Skeletal muscle satellite cell (primary cell): ENCODE data around the gene DENND11.

Experiments used
- H3K27me3 ChIP-seq: 2 replicates; pipeline ENCODE4 v1.7.0; 2013; ENCODE audit warnings: low read length; ENCODE audit not compliant: control insufficient read depth, insufficient read depth
- H3K36me3 ChIP-seq: 2 replicates; pipeline ENCODE4 v1.7.0; 2013; ENCODE audit warnings: mild to moderate bottlenecking, control low read depth, low read length; ENCODE audit not compliant: insufficient read depth
- H3K4me1 ChIP-seq: 2 replicates; pipeline ENCODE4 v1.7.0; 2013; ENCODE audit warnings: low read length; ENCODE audit not compliant: control insufficient read depth, insufficient read depth
- H3K4me2 ChIP-seq: 2 replicates; pipeline ENCODE4 v1.7.0; 2013; ENCODE audit warnings: mild to moderate bottlenecking, low read length
- H3K4me3 ChIP-seq: 2 replicates; pipeline ENCODE4 v1.7.0; 2013; ENCODE audit warnings: low read length
- H3K9ac ChIP-seq: 2 replicates; pipeline ENCODE4 v1.7.0; 2013; ENCODE audit warnings: mild to moderate bottlenecking, low read depth, low read length, moderate library complexity
- H3K9me3 ChIP-seq: replicated peaks from 2 replicates; pipeline ENCODE4 v1.7.0; 2013; ENCODE audit warnings: mild to moderate bottlenecking, control low read depth, low read length

DENND11 gene

GRCh38 chr7:141722529-141722928, 20.6 kb upstream of the DENND11 start:
- Histone ChIP-seq H3K36me3 (no peaks in the 10 kb centered on the region), H3K4me3 (no peak overlapping the region), H3K4me1 (no peaks in the 10 kb centered on the region), H3K9ac (no peak overlapping the region), H3K27me3 (no peaks in the 10 kb centered on the region), H3K4me2 (no peak overlapping the region), H3K9me3 (no peaks in the 10 kb centered on the region)

GRCh38 chr7:141717450-141717849, 15.5 kb upstream of the DENND11 start:
- H3K4me3 ChIP-seq: no peak overlapping the region
- no peaks in the 10 kb centered on the region for H3K4me1 ChIP-seq
- H3K9me3 ChIP-seq: no peaks in the 10 kb centered on the region
- H3K36me3 ChIP-seq: no peaks in the 10 kb centered on the region
- H3K9ac ChIP-seq: no peak overlapping the region
- H3K27me3 ChIP-seq: peaks cover 4% of the 10 kb centered on the region
- no peak overlapping the region for H3K4me2 ChIP-seq

- H3K27me3 ChIP-seq: peaks cover 4% of the 10 kb centered on the region
- no peaks in the 10 kb centered on the region for H3K9me3 ChIP-seq
- no peak overlapping the region for H3K4me3 ChIP-seq
- H3K9ac ChIP-seq: no peak overlapping the region
- H3K36me3 ChIP-seq: no peaks in the 10 kb centered on the region
- H3K4me2 ChIP-seq: no peak overlapping the region
- H3K4me1 ChIP-seq: no peaks in the 10 kb centered on the region
These were observed 14.1 kb upstream of the DENND11 start for GRCh38 chr7:141715794-141716689.

- H3K4me3 ChIP-seq: no peak overlapping the region
These were observed 13.1 kb upstream of the DENND11 start for GRCh38 chr7:141715018-141715417.

GRCh38 chr7:141714571-141714970, 12.6 kb upstream of the DENND11 start:
- no peak overlapping the region for H3K4me2 ChIP-seq
- no peaks in the 10 kb centered on the region for H3K9me3 ChIP-seq
- H3K4me1 ChIP-seq: no peaks in the 10 kb centered on the region
- no peak overlapping the region for H3K4me3 ChIP-seq
- H3K36me3 ChIP-seq: no peaks in the 10 kb centered on the region
- peaks cover 4% of the 10 kb centered on the region for H3K27me3 ChIP-seq
- no peak overlapping the region for H3K9ac ChIP-seq

More at GRCh38 chr7:141715018-141715417, 13.1 kb upstream of the DENND11 start:
- peaks cover 4% of the 10 kb centered on the region for H3K27me3 ChIP-seq
- no peaks in the 10 kb centered on the region for H3K36me3 ChIP-seq
- H3K9ac ChIP-seq: no peak overlapping the region
- H3K4me1 ChIP-seq: no peaks in the 10 kb centered on the region
- no peak overlapping the region for H3K4me2 ChIP-seq
- no peaks in the 10 kb centered on the region for H3K9me3 ChIP-seq

- Histone ChIP-seq H3K27me3 (peaks cover 4% of the 10 kb centered on the region), H3K9me3 (no peaks in the 10 kb centered on the region), H3K36me3 (no peaks in the 10 kb centered on the region), H3K4me1 (no peaks in the 10 kb centered on the region), H3K9ac (no peak overlapping the region), H3K4me2 (no peak overlapping the region), H3K4me3 (no peak overlapping the region)
These were observed 11.9 kb upstream of the DENND11 start for GRCh38 chr7:141713890-141714289.

- H3K9ac ChIP-seq: no peak overlapping the region
- H3K4me2 ChIP-seq: no peak overlapping the region
- H3K4me3 ChIP-seq: no peak overlapping the region
- no peaks in the 10 kb centered on the region for H3K36me3 ChIP-seq
- no peaks in the 10 kb centered on the region for H3K4me1 ChIP-seq
- no peaks in the 10 kb centered on the region for H3K9me3 ChIP-seq
- peaks cover 4% of the 10 kb centered on the region for H3K27me3 ChIP-seq
These were observed 10.8 kb upstream of the DENND11 start for GRCh38 chr7:141712603-141713255.

GRCh38 chr7:141710301-141710700, 8.3 kb upstream of the DENND11 start:
- Histone ChIP-seq H3K27me3 (no peaks in the 10 kb centered on the region), H3K4me2 (no peak overlapping the region), H3K36me3 (no peaks in the 10 kb centered on the region), H3K9ac (no peak overlapping the region), H3K4me3 (no peak overlapping the region), H3K9me3 (no peaks in the 10 kb centered on the region), H3K4me1 (peaks cover 2% of the 10 kb centered on the region)

- Histone ChIP-seq H3K36me3 (no peaks in the 10 kb centered on the region), H3K9me3 (no peaks in the 10 kb centered on the region), H3K4me2 (no peak overlapping the region)
These were observed 7.8 kb upstream of the DENND11 start for GRCh38 chr7:141709749-141710148.

GRCh38 chr7:141709318-141709717, 7.4 kb upstream of the DENND11 start:
- Histone ChIP-seq H3K4me2 (no peak overlapping the region), H3K9me3 (no peaks in the 10 kb centered on the region), H3K36me3 (no peaks in the 10 kb centered on the region), H3K27me3 (no peaks in the 10 kb centered on the region), H3K4me1 (peaks cover 12% of the 10 kb centered on the region), H3K4me3 (no peak overlapping the region), H3K9ac (no peak overlapping the region)

More at GRCh38 chr7:141709749-141710148, 7.8 kb upstream of the DENND11 start:
- Histone ChIP-seq H3K4me3 (no peak overlapping the region), H3K27me3 (no peaks in the 10 kb centered on the region), H3K9ac (no peak overlapping the region), H3K4me1 (peaks cover 7% of the 10 kb centered on the region)

GRCh38 chr7:141708351-141708750, 6.4 kb upstream of the DENND11 start, which contains the start of gene WEE2:
Gene WEE2, plus strand, starts transcription at chr7:141708353. Its CDS starts 406 bp downstream, at chr7:141708759.
- no peaks in the 10 kb centered on the region for H3K27me3 ChIP-seq
- no peaks in the 10 kb centered on the region for H3K9me3 ChIP-seq
- no peaks in the 10 kb centered on the region for H3K36me3 ChIP-seq
- no peak within 1 kb of the TSS for H3K4me2 ChIP-seq
- H3K4me3 ChIP-seq: no peak within 1 kb of the TSS
- no peak within 1 kb of the TSS for H3K9ac ChIP-seq
- peaks cover 12% of the 10 kb centered on the region for H3K4me1 ChIP-seq
